GM21723 (cell line): ENCODE data around the gene IFNA13.
A peak's percentile ranks its signal among the peaks of the same experiment; 100 is the strongest.
"Not testable (repeated sequence)": the region's sequence is repeated elsewhere in the genome, so short reads cannot be mapped to it uniquely, and the experiment has no call there.

ENCODE experiments used
- ATAC-seq: cut with Tn5 transposase; IDR thresholded peaks from one replicate; pipeline ENCODE4 v1.9.1; 2021; ENCODE audit warnings: mild to moderate bottlenecking, moderate library complexity; ENCODE audit not compliant: unreplicated experiment

The IFNA13 gene

DNA sequence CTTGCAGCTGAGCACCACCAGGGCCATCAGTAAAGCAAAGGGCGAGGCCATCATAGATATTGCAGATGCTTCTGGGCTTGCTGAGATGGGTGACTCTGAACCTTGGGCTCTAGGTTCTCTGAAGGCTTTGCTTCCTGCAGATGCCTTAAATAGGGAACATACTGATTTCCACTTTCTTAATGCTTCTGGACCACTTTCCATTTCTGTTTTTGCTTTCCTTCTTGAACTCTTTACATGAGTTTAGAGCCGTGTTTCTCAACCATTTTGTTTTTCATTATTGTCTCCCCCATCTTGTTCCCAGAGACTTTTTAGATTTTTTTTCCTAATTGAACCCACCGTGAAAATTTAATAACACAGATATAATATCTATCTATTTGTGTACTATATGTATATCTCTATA lies at the start of gene IFNA13:
IFNA13 (minus strand) TSS at position 101 of the 400 bp plus-strand sequence; CDS start at position 54, 47 bp downstream.
- no peak for ATAC-seq

DNA sequence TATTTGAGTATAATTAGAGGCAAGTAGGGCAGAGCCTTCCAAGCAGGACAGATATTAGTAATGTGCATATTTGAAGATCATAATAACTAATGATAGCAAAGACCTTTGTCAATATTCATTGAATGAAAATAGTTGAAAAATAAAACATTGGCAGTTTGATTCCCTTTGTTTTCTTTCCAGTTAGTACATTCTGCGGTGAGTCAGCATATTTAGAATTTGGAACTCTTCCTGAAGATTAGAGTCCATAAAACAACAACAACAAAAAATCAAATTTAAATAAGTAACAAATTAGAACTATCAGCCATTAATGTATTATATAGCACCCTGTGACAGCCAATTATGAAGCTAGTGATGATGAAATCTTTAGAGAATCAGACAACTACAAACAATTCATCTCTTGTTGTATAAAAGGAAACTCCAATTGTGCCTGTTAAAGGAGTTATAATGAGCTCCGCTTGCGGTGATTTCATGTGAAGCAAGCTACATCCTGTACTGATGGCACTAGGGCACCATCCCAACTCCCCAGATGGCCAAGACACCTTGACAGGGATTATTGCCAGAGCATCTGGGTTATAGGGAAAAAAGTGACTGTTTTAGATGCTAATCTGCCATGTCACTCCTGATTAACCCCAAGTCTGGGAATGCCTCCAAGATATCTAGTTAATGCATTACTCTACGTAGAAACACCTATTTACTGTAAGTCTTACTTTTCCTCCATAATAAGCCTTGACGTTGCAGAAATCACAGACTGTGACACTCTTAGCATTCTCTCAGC lies 47.8 kb upstream of the IFNA13 start:
- no peak for ATAC-seq

DNA sequence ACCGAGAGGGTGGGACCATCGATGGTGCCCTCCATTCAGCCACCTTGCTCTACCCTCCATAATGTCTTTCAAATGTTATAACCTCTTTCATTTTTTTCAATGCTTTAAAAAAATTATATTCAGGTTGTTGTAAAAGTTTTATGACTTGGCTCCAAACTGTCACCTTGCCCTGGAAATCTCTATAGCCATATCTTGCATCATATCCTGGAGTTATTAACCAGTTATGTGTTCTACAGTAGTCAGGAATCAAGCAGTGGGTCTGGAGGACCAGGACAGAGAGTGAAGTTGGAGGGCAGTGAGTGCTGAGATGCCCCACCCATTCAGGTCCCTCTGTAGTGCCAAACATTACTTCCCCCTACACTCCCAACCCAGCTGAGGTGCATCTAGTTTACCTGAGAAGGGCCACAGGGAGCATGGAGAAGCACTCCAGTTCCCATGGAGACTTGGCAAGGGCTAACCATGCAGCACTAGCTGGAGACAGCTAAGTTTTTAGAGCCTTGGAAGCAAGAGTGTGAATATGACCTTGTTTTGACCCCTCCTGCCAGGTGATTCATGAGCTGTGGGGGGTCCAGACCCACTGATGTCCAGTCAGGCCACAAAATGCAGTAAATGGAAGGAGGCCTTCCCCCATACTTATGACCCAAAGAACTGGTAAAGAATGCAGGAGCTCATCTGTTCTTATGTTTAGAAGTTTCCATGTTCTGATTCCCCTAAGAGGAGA lies 46.5 kb upstream of the IFNA13 start:
- no peak for ATAC-seq

DNA sequence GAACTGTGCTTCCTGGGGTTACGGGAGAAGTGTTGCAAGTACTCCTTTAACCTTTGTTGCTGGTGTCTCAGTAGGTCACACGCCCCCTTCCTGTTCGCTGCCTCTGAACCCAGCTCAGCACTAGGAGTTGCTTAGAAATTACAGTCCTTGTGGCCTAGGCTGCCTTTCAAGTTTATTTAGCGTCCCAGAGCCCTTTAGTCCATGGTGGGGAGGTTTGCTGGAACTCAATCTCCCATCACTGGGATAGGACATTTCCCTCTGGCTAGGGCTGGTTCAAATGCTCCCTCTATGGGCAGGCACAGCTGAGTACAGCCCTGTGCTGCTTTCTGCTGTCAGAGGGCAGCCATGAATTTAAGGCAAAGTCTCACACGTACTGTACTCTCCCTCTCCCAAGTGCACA lies 45.8 kb upstream of the IFNA13 start:
- ATAC-seq: no peak

DNA sequence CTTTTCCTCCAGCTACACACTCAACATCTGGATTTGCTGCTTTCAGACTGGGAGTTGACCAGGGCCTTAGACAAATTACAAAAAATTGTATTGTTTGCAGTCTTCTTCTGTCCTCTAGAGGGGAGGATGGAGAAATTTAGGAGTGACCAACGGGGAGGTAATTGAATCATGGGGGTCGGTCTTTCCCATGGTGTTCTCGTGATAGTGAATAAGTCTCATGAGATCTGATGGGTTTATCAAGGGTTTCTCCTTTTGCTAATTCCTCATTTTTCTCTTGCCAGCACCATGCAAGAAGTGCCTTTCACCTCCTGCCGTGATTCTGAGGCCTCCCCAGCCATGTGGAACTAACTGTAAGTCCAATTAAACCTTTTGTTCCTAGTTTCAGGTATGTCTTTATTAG lies 45.3 kb upstream of the IFNA13 start:
- no peak for ATAC-seq

DNA sequence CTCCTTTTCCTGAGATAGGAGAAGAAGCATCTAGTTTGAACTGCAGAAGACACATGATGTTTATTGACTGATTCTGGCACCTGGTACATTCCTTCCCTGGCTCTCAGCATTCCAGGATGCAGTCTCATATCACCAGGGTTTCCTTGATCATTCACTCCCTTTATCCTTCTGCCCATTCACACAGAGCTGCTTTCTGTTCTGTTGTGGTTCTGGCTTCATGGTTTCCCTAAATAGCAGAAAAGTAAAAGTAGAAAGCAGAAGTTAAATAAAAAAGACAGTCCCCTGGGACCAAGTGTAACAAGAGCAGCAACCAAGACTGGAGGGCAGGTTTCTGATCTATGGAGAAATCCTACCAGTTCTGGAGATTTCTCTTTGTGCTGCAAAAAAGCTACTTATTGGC lies 44.2 kb upstream of the IFNA13 start:
- ATAC-seq: peak; percentile 72

DNA sequence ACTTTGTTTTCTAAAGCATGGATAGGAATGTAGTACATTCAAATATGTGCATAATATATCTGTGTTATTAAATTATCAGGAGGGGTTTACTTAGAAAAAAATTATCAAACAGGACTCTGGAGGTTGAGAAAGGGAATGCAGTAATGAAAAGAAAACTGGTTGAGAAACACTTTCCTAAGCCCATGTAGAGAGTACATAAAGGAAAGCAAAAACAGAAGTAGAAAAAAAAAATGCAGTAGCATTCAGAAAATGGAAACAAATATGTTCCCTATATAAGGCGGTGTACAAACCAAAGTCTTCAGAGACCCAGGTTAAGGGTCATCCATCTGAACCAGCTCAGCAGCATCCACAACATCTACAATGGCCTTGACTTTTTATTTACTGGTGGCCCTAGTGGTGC lies 41.0 kb upstream of the IFNA13 start, which contains the start of gene IFNA8:
IFNA8 (plus strand) TSS at position 301 of the 400 bp plus-strand sequence; CDS start at position 361, 60 bp downstream.
- ATAC-seq: no peak

DNA sequence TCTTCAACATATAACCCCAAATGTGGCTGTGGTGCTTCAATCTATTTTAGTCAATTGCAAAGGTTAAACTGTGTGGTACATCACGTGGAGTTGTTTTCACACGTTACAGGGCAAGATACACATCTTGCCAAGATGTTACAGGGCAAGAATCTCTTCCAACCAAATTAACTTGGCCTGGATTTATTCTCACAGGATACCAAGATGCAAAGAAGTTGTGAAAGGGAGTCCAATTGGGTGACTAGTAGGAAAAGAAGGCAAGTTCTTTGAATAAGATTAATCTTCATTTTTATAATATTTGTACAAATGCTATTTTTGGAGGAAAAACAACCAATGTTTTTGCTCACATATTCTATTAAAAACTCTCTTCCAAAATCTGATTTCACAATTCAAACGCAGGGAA lies 36.3 kb upstream of the IFNA13 start:
- no peak for ATAC-seq

DNA sequence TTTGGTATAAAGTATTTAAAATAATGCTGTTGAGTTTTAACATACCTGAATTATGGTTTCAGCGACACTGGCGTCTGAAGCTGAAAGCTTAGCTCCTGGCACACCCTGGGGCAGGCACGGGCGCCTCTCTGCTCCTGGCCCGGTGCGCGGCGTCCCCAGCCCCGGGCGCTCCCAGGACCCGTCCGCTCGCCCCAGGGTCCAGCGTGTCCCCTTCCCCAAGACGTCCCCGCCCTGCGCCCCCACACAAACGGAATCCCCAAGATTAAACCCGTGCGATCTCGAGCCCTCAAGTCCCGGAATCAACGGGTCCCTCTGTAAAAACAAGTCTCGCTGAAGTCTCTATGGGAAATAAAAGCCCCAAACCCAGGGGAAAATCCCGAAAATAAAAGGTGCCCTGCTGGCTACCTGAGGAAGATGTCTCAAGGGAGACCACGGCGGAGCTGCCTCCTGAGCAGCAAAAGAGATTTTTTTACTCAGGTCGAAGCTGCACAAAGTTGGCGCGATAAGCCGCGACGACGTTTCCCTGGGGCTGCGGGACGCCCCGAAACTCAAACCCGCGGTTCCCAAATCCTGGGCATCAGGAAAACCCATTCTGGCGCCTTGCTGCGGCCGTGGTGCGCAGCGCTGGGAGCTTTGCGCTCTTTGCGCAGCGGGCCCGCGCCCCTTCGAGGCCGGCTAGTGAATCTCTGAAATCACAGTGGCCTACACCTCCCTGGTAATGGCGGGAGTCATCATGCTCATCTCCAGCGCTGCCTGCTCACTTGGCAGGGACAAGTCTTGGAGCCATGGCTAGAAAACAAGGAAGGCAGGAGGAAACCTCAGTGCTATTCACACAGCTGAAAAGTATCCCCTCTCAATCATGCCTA lies 34.8 kb upstream of the IFNA13 start:
- no peak for ATAC-seq

DNA sequence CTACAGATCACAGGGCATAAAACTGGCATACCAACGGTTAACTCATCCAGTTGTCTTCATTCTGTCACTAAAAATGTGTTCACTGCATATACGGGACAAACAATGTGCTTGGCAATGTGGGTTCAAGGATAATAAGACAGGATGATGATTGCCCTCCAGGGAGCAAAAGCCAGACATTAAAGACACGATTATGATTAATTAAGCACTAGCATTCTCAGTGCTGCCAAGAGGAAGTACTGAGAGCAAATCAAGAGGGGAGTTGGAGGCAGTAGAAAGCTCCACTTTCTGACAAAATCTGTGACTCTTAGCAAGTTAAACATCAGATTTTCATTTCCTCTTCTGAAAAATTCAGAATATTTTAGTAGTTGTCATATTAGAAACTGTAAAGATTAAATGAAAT lies 32.1 kb upstream of the IFNA13 start:
- no peak for ATAC-seq

DNA sequence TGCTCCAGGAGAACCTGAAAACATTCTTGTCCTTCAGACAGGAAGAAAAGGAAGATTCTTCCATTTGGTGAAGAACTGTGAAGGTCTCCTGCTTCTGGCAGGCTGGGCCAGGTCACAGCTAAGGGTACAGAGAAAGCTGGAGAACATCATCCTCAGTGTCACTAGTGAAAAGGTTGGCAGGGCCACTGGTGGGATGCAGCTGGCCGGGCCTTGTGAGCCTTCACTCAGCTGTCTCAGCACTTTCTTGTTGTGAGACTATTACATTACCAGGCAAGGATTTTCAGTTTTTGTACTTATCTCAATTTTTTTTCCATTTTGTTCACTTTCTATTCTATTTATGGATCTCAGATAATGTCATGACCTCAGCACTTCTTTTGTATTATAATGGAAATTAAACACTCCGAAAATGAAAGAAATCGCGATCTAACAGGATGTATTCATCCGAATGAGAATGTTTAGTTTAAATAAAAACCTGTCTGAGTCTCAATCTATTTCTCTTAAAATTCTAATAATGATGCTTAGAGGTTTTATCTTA lies 31.2 kb upstream of the IFNA13 start:
- ATAC-seq: no peak

DNA sequence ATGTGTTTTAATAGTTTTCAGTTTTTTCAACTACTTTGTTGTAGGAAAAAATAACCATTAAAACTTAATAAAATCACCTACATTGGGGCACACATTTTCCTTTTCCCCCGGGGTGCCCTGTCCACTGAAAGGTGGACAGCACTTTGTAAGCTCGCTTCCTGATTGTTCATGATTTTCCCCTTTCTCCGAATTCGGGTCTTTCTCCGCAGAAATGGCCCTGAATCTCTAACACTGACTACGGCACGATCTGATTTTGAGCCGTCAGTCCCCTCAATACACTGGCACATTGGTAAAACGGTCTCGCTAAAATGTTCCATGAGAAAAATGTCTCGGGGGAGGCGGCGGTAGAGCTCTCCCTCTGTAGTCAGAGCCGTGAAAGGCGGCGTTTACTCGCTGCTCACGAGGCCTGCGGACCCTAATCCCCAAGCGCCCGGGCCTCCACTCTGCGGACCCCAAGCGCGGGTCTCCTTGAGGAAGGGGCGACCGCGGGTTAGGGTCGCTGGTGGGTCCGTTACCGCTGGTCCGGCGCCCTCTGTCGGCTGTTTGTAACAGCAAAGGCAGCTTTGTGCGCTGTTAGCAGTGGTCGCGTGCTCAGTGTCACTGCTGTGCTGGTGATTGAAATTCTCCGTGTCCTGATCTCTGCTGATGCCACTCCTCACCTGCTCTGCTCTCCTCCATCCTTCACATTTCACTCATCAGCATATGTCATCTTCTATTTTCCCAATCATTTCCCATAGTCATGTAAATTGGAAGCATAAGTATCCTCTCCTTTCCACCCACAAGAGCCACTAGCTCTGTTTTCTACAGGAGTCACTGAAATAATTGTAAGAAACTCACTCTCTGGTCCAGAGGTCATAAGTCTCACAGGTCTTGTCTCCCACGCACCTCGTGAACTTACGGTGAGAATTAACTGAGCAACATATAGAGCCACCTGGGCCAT lies 28.2 kb upstream of the IFNA13 start:
- ATAC-seq: peak; percentile 82

DNA sequence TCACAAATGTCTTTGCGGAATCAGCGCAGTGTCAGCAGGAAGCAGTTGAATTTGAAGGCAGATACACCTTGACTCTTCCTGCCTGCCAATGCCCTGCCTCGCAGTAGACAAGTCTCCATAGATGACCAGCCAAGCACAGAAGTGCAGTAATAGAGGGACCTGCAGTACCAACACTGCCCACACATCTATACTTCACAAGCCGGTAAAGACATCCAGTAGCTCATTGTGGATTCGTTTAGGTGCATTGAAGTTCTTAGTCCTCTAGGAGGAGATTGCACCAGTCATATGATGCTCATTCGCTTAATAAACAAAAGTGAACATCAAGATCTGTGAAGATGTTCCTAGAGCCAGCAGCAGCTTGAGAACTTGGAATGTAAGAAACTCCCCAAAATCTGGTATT lies 24.4 kb upstream of the IFNA13 start:
- ATAC-seq: peak; percentile 70

DNA sequence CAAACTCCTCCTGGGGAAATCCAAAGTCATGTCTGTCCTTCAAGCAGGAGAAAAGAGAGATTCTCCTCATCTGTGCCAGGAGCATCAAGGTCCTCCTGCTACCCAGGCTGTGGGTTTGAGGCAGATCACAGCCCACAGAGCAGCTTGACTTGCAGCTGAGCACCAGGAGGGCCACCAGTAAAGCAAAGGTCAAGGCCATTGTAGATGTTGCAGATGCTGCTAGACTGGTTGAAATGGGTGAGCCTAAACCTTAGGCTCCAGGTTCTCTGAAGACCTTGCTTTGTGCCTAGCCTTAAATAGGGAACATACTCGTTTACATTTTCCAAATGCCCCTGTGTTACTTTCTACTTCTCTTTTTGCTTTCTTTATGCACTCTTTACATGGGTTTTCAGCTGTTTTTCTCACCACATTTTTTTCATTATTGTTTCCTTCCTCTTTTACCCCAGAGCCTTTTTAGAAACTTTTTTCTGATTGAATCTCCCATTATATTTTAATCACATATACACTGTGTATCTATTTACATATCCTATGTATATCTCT lies 17.3 kb upstream of the IFNA13 start, which contains the start of gene IFNA2:
IFNA2 (minus strand) TSS at position 268 of the 540 bp plus-strand sequence; CDS start at position 199, 69 bp downstream.
- ATAC-seq: peak; percentile 26

DNA sequence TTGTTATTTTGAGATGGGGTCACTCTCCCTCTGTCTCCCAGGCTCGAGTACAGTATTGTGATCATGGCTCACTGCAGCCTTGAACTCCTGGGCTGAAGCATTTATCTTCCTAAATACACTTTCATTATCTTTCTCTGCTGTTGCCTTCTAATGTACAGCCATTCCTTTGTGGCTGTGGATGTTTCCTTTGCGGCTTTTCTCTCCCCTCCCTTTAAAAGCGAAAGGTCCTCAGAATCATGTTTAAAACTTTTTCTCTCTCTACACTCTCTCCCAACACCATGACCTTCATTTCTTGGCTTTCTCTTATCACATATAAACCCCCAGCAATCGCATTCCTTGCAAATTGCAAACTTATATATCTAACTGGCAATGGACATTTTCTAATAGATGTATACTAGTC lies 15.8 kb upstream of the IFNA13 start:
- ATAC-seq: no peak

DNA sequence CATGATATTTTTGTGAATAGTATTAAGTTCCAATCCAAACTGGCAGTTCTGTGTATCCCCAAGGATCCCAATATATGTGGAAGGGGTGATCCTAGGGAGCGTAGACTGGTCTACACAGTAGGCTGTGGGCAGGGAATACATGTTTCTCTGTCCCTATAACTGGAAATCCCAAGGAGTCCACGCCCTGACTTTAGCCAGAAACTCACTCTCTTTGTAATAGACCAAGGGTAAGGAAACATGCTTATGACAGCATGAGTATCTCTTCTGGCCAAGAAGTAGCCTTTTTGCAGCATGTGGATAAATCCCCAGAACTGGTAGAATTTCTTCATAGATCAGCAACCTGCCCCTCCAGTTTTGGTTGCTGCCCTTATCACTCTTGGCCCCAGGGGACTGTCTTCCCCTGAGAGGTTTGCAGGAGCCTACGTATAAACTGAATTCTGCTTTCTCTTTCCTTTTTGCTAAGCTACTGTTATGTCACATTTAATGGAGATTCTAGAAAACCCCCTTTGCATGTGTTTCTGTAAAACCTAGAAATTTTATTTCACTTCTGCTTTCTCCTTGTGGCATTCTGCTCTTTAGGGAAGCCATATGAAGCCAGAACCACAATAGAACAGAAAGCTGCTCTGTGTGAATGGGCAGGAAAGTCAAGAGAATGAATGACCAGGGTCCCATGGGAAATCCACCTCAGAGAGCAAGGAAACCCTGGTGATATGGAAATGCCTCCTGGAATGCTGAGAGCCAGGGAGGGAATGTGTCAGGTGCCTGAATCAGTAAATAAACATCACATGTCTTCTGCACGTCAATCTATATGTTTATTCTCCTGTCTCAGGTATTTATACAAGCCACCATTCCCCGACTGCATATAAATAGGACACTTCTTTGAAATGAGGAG lies 13.8 kb upstream of the IFNA13 start:
- peak; percentile 98 for ATAC-seq

DNA sequence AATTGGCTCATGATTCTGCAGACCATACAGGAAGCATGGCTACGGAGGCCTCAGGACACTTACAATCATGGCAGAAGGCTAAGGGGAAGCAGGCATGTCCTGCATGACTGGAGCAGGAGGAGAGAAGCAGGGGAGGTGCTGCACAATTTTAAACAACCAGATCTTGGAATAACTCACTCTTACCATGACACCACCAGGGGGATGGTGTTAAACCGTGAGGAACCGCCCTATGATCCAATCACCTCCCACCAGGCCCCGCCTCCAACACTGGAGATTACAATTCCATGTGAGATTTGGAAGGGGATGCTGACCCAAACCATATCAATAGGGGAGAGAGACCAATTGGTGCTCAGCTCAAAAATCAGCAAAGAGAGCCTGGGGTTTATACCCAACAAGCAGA lies 3.6 kb upstream of the IFNA13 start:
- ATAC-seq: not testable (repeated sequence)

DNA sequence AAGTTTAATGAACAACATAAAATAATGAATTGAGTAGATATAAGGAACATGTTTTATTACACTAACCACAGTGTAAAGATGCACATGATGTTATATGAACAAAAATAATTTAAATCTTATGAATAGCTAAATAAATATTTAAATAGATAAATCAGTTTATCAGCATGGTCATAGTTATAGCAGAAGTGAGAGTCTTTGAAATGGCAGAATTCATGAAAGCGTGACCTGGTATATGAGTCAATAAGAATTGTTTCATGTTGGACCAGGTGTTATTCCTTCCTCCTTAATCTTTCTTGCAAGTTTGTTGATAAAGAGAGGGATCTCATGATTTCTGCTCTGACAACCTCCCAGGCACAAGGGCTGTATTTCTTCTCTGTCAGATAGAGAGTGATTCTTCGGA lies 688 bp downstream of the IFNA13 start:
- ATAC-seq: peak; percentile 93

DNA sequence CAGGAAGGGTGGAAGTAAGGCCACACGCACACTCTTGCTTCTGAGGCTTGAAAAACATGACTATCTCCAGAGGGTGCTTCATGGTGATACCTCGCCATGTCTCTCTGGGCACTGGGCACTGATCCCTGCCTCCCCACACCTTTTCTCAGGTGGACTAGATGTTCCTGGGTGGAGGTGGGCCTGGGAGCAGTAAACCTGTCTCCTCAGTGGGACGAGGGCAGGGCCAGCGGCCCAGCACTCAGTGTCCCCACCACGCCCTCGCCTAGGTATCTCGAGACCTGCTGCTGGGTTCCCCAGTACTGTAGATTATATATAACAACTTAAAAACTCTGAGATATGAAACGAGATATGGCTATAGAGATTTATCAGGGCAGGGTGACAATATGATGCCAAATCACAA lies 5.6 kb downstream of the IFNA13 start:
- ATAC-seq: no peak
